Measurements from ENCODE around the gene SS18. TPM values are rescaled to one million over a fixed set of nuclear protein-coding genes. Genes with fewer than 3 reads are reported as not detected.

SS18 gene
- total RNA-seq, 1 donor from 2014 or later, result 56.9 TPM

DNA sequence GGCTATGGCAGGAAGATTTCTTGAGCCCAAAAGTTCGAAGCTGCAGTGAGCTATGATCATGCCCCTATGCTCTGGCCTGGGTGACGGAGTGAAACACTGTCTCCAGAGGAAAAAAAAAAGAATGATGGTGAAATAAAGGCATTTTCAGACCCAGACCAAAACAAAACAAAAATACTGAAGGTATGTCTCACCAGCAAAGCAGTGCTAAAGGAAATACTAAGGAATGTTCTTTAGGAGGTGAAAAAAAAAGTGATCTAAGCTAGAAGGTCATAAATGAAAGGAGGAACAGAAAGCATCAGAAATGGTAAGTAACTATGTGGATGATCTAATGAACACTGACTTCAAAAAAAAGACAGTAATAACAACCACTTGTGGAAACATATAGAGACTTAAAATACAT is 18.7 kb downstream of the SS18 start:
- no peak for ATAC-seq

DNA sequence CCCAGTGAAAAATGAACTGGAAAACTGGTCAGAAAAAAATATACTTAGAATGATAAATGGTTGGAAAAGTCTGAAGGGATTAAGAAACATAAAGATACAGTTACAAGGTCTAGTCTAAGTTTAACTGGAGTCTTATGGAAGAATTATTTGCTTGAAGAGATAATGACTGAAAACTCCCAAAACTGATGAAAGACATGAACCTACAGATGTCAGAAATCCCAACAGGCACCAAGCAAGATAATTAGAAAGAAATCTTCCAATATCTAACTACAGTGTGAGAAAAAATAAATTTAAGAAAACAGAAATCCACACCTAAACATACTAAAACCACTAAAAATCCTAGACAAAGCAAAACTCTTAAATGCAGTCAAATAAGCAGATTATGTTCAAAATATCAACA is 19.4 kb downstream of the SS18 start:
- no peak for ATAC-seq

GRCh38 chr18:26059357-26059756 is 31.1 kb downstream of the SS18 start:
- no peak for ATAC-seq

- no peak for ATAC-seq
Measured at GRCh38 chr18:26057344-26057773, 33.1 kb downstream of the SS18 start.

DNA sequence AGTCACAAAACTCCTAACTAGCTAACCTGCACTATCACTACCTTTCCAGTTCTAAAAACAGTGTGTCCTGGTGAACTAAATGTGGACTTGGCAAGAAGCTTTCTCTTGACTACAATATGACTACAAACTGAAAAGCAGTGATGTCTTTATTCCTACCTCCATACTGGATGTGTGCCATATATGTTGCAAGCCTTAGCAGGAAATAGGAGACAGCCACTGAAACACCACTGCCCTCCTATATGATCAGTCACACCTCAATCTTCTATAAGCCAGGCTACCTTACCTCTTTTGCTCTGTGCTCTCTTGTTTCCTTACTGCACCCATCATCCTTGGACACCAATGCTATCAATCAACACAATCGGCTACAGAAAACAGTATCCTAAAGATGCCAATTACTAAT is 34.1 kb downstream of the SS18 start:
- peak; percentile 75 for ATAC-seq

GRCh38 chr18:26052505-26052904 is 37.9 kb downstream of the SS18 start:
- peak; percentile 22 for ATAC-seq

- no peak for ATAC-seq
Measured at GRCh38 chr18:26051843-26052242, 38.6 kb downstream of the SS18 start.

DNA sequence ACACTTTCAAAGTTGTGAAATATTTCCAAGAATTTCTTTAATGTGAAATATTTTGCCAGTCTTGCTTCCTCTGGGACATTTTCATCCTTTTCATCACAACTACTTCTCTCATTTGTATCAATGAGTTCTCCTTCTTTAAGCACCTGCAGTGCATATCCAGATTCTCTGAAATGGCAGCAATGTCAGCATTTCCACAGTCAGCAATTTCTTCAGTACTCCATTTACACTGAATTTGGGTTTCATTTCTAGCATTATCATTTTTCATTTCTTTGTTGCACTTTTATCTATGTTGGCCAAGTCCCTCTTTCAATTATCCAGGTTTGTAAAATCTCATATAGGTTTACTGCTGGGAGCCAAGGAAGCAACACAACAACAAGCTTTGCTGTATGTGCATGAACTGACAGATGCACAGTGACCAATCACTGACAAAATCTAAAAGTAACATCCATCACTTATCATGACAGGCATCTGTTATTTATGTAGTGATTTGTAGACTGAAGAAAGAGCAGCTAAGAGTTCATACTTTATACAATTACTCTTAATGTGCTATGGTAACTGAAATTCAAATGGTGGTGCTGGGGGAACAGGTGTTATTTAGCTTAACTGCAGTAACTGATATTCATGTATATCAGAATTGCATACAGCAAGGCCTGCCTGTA is 43.9 kb downstream of the SS18 start:
- ATAC-seq, result no peak

DNA sequence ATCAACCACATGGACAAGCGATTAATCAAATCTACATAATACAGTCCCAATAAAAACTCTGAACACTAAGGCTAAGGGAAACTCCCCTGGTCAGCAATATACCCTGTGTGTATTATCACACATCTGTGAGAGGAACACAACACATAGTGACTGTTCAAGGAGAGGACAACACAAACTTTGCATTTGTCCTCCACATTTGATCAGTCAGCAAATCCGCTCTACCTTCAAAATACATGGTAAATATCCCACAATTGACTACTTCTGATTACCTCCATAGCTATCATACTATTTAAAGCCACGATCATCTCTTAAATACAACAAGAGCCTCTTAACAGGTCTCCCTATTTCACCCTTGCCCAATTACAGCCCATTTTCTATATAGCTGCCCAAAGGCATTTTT is 45.6 kb downstream of the SS18 start:
- no peak for ATAC-seq

DNA sequence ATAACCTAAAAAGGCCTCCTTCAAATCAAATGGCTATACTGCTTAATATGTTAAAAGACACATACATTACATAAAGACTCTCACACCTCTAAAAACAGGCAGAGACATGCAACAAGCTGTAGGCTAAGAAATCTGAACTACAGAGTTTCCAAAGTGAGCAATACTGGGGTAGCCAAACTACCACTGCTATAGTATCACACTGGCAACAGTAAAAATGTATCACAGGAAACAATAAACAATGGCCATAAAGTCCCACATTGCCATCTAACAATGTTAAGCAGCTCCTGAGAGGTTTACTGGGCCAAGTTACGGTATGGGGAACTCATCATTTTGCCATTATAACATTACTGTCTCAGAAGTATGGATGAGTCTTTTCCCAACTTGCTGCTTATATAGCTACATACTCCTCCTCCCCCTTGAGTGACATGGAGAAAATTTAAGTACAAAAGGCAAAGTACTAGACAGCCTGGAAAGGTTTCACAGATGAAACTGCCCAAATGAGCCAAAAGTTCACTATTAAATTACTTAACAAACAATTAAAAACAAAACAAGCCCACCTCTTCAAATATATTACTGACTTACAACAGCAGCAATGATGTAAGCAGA is 50.3 kb downstream of the SS18 start:
- ATAC-seq, result no peak

- ATAC-seq, result no peak
Measured at GRCh38 chr18:26039203-26039602, 51.2 kb downstream of the SS18 start.

- no peak for ATAC-seq
Measured at GRCh38 chr18:26036635-26037034, 53.8 kb downstream of the SS18 start.

- ATAC-seq, result no peak
Measured at GRCh38 chr18:26034850-26035497, 55.4 kb downstream of the SS18 start.

DNA sequence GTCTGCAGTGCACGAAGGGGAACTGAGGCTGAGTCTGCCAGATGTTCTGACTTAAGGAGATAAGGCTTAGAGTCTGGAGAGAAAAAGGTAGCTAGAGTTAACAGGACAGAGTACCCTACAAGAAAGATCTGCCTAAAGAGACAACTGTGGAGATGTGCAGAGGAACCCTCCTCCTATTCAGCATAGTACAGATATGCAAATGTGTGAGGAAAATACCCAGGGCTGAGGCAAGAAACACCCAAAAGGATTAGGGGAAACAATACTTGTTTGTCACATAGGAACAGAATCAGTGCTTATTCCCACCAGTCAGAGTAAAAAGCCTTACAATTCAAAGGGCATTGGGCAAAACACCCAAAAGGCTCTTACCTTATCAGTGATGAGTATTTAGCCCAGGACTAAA is 67.8 kb downstream of the SS18 start:
- ATAC-seq, result no peak

GRCh38 chr18:26021061-26021754 is 69.2 kb downstream of the SS18 start:
- no peak for ATAC-seq

DNA sequence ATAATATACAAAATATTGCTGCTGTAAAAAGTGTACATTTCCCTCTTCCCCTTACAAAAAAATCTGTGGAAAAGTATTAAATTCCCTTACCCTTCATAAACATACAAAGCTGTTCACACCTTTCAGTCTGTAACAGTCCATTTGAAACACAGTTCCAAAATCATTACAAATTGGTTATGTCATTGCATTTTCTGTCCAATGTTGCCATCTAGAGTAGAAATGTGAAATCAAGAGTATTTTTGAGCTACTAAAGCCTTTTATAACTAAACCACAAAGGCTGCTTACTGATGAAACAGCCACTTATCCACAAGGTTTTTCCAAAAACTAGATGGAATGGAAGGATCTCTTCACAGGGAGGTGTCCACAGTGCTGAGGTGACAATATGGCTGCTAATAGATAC is 72.5 kb downstream of the SS18 start:
- ATAC-seq, result no peak

GRCh38 chr18:26014462-26014861 is 76.0 kb downstream of the SS18 start:
- no peak for ATAC-seq

GRCh38 chr18:26008619-26009018 is 81.8 kb downstream of the SS18 start:
- no peak for ATAC-seq

DNA sequence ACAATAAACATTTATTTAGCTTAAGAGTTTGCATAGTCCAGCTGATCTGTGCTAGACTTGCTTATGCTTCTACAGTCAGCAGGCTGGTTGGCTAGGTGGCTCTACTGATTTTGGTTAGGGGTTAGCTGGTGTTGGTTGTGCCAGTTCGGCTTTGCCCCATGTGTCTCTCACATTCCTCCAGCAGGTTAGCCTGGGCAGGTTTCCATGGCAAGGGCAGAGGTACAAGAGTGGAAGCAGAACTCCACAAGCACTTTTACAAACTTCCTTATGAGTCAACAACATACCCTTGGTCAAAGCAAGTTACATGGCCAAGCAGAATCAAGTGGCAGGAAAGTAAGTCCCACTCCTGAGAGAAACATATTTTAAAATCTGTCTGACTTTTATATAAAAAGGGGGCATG is 82.3 kb downstream of the SS18 start:
- peak; percentile 35 for ATAC-seq

- ATAC-seq, result no peak
Measured at GRCh38 chr18:26005950-26006349, 84.5 kb downstream of the SS18 start.

GRCh38 chr18:26004832-26005231 is 85.6 kb downstream of the SS18 start:
- no peak for ATAC-seq

- no peak for ATAC-seq
Measured at GRCh38 chr18:26003817-26004216, 86.6 kb downstream of the SS18 start.

- ATAC-seq, result no peak
Measured at GRCh38 chr18:26003356-26003755, 87.1 kb downstream of the SS18 start.
